DND-41 (cell line): ENCODE results near the gene NLGN4X.

Experiments
- EZH2 ChIP-seq: IDR thresholded peaks from 3 replicates; pipeline ENCODE4 v1.6.1; 2012; ENCODE audit warnings: borderline replicate concordance, low read depth, mild to moderate bottlenecking, moderate library complexity, low read length, inconsistent platforms; ENCODE audit not compliant: severe bottlenecking
- TF ChIP-seq, protein P1 (sequence below): IDR thresholded peaks from 2 replicates; pipeline ENCODE4 v1.5.1; 2012; ENCODE audit warnings: borderline replicate concordance, low read length, moderate library complexity, mild to moderate bottlenecking; ENCODE audit not compliant: poor library complexity, severe bottlenecking; ENCODE audit errors: extremely low read depth

DNA sequence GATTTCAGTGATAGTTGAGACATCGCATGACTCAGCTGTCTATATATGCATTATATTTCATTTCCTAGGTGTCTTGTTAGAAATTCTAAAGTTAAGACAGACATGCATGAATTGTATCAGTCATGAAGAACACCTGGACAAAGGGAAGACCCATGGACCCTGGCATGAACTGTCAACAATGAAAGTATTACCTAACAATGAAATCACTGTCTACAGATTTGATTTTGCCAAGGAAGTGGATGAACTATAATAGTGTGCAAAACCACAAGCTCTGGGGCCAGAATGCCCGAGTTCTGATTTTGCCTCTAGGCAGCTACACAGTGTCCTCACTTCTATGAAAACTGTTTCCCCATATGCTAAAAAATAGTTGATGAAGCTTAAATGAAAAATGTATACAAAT, 386.1 kb downstream of the NLGN4X start:
- TF ChIP-seq, protein P1, sequence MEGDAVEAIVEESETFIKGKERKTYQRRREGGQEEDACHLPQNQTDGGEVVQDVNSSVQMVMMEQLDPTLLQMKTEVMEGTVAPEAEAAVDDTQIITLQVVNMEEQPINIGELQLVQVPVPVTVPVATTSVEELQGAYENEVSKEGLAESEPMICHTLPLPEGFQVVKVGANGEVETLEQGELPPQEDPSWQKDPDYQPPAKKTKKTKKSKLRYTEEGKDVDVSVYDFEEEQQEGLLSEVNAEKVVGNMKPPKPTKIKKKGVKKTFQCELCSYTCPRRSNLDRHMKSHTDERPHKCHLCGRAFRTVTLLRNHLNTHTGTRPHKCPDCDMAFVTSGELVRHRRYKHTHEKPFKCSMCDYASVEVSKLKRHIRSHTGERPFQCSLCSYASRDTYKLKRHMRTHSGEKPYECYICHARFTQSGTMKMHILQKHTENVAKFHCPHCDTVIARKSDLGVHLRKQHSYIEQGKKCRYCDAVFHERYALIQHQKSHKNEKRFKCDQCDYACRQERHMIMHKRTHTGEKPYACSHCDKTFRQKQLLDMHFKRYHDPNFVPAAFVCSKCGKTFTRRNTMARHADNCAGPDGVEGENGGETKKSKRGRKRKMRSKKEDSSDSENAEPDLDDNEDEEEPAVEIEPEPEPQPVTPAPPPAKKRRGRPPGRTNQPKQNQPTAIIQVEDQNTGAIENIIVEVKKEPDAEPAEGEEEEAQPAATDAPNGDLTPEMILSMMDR = no peak
- no peak for TF ChIP-seq EZH2
